HL-60/S4 treated with phorbol 12-myristate 13-acetate at 8.2 ng/mL for 4 days and 3 days (cell line): ENCODE measurements around the gene ADSL.
"Not testable (repeated sequence)": the region's sequence is repeated elsewhere in the genome, so short reads cannot be mapped to it uniquely, and the experiment has no call there.

Source experiments
- in situ Hi-C: fragments of 300-500 bp; cut with MboI; formaldehyde crosslinking; loops from 2 replicates; pipeline ENCODE4 v1.15.0; 2022; ENCODE audit warnings: low sequenced_read_pairs

The ADSL gene

DNA sequence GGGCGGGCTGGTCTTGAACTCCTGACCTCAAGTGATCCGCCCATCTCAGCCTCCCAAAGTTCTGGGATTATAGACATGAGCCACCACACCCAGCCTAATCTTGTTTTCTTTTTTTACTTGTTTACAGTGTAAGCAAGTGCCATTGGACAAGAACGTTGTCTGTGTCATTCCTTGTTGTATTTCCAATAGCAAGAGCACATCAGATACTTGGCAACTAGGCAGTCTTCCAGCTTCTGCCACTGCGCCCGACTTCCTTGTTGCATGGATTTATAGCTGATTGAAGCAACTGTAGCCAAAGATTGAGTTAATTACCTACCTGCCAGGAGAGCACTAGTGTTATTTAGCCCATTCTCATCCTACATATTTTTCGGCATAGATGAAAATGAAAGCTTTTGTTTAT is 21.0 kb downstream of the ADSL start:
- in situ Hi-C loops, result no loop called here

DNA sequence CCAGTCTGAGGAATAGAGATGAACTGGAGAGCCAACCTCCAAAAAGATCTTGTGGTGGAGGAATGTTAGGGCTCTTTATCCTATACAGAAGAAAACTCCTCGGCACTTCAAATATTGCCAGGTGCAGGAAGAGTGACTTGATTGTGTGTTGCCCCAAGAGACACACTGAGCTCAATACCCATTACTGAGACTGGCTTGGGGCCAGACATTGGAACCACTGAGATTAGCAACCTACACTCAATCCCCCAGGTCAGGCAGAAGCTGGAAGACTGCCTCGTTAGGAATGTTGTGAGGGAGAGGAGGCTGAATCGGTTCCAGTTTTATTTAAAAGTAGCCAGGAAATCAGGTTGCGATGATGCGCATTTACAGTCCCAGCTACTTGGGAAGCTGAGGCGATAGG is 21.7 kb downstream of the ADSL start:
- in situ Hi-C loops, result no loop called here

DNA sequence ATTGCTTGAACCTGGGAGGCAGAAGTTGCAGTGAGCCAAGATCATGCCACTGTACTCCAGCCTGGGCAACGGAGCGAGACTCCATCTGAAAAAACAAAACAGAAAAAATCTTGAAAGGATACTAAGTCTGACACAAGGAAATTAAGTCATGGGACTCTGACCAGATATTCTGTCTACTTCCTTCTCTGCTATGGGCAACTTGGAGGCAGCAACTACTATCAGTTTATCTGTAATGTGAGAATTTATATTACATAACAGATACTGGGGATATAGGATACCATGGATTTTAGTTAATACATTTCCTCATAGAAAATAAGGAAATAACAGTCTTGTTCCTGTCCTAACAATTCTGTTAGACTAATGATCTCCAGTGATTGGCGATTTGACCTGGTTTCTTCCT is 22.5 kb downstream of the ADSL start:
- in situ Hi-C loops, result no loop called here

DNA sequence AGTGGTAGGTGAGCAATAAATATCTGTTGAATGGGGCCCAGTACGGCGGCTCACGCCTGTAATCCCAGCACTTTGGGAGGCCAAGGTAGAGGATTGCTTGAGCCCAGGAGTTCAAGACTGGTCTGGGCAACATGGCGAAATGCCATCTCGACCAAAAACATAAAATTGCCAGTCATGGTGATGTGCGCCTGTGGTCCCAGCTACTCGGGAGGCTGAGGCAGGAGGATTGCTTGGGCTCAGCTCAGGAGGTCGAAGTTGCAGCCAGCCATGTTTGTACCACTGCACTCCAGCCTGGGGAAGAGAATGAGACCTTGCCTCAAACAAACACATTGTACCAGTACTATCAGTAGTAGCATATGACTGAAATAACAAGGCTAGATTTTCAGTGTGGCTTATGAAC is 28.3 kb downstream of the ADSL start:
- in situ Hi-C loops, result no loop called here

DNA sequence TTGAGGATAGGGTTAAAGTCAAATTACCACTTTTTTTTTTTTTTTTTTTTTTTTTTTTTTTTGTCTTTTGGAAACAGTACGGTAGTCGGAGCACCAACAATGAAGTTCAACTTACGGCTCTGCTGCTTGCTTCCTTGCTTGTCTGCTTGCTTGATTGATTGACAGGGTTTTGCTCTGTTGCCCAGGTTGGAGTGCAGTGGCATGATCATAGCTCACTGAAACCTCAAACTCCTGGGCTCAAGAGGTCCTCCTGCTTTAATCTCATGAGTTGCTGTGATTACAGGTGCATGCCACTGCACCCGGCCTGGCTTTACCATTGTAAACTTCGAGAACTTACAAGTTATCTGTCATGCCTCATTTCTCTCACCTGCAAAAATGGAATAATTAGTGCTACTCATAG is 29.8 kb downstream of the ADSL start:
- in situ Hi-C loops, result no loop called here

DNA sequence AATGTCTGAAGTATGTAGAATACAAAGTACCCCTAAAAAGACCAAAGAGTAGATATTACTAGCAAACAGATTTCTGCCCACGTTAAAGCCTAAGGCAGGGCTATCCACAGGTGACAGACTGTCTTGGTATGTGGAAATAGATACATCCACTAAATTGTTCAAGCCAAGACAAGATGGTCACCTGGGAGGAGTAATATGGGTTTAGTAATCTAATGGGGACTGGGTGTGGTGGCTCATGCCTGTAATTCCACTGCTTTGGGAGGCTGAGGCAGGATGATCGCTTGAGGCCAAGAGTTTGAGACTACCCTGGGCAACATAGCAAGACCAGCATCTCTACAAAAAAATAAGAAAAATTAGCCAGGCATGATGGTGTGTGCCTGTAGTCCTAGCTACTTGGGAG is 31.6 kb downstream of the ADSL start:
- in situ Hi-C loops, result no loop called here

DNA sequence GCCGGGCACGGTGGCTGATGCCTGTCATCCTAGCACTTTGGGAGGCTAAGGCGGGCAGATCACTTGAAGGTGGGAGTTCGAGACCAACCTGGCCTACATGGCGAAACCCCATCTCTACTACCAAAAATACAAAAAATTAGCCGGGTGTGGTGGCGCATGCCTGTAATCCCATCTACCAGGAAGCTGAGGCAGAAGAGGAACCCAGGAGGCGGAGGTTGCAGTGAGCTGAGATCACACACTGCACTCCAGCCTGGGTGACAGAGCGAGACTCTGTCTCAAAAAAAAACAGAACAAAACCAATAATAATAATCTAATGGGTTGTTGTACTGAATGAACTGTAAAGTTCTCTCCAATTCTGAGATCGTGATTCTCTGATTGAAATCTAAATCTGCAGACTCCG is 32.1 kb downstream of the ADSL start:
- in situ Hi-C loops, result not testable (repeated sequence)

DNA sequence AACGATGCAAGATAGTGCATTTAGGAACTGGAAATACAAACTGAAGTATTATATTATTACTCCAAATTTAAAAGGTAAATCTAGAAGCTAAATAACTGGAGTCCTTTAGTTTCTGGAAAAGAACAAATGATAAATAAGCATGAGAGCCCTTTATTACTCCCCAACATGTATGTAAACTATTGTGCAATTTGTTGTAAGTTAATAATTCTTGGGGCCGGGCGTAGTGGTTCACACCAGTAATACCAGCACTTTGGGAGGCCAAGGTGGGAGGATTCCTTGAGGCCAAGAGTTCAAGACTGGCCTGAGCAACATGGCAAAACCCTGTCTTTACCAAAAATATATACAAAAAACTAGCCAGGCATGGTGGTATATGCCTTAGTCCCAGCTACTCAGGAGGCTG is 35.2 kb downstream of the ADSL start:
- in situ Hi-C loops, result no loop called here

DNA sequence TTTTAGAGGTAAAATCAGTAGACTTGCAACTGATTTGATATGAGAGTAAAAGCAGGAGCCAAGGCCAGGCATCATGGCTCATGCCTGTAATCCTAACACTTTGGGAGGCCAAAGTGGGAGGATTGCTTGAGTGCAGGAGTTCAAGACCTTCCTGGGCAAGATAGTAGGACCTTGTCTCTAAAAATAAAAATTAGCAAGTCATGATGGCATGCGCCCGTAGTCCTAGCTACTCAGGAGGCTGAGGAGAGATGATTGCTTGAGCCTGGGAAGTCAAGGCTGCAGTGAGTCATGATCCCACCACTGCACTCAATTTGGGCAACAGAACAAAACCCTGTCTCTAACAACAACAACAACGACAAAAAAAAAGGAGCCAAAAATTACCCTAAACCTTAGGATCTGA is 37.6 kb downstream of the ADSL start:
- in situ Hi-C loops, result no loop called here

DNA sequence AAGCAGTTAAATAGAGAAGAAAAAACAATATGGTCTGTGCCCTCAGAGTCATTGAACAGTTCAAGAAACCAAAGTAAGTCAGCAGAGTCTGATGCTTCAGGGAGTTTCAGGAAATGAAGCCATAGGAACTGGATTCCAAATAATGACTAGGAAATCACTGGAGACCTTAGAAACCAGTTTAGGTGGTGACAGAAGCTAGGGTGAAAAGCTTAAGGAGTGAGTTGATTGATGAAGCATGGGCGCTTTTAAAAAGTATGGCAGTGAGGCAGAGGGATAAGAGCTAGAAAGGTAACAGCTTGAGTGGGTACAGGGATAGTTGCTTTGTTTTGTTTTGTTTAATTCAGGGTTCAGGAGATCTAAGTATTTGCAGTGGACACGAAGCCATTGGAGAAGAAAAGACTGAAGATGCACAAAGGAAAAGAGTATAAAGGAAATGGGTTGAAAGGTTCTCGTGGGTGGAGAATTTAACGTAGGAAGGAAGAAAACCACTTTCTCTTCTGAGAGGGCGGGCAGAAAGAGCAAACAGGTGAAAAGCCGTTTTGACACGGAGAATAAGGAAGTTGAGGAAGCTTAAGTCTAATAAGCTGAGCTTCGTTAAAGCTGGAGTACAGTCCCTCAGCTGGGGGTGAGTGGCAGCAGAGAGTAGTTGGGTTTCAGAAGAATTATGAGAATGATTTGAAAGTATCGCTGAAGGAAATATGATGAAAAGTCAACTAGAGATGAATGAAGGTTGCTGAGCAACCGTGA is 38.9 kb downstream of the ADSL start:
- in situ Hi-C loops, result no loop called here

DNA sequence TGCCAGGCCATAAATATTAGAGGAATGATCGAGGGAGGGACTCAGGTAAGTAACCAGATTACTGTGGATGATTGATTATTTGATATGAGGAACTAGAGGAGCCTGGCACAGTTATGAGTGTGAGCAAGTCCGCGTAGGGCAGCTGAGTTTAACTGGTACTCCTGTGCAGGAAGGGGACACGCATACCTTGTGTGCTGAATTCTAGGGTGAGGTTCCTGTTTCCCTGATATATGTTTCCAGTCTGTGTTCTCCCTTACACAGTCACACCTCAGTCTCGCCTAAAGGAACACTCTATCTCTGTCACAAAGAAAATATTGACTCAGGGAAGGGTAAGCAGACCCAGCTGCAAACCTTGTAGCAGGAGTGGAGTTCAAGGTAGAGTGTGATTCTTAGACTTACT is 41.4 kb downstream of the ADSL start:
- in situ Hi-C loops, result no loop called here

DNA sequence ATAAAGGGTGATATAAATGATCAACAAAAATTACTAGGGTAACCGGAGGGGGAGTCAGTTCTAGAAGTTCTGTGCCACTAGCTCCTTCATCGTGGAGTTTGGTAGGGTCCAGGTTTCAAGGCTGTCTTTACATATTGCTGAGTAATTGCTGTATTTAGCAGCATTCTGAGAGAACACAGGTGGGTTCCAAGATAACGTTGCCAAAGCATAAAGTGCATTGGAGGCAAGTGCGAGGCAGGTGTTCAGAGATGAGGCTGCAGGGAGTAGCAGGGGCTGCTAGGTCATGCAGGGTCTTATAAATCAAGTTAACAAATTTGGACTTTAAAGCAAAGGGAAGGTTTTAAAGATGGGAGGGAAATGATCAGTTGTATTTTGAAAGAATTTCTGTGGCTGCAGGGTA is 41.9 kb downstream of the ADSL start:
- in situ Hi-C loops, result no loop called here

DNA sequence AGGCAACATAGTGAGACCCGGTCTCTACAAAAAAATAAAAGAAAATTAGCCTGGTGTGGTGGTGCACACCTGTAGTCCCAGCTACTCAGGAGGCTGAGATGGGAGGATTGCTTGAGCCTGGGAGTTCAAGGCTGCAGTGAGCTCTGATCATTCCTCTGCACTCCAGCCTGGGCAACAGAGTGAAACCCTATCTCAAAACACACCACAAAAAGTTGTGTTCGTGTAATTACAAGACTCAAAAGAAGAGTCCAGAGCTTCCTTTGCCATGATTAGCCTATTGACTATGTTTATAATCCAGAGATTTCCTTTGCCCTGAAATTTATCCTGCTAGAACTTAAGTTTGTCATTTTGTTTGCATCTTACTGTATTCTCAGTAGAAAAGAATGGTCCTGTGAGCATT is 45.1 kb downstream of the ADSL start:
- in situ Hi-C loops, result no loop called here

DNA sequence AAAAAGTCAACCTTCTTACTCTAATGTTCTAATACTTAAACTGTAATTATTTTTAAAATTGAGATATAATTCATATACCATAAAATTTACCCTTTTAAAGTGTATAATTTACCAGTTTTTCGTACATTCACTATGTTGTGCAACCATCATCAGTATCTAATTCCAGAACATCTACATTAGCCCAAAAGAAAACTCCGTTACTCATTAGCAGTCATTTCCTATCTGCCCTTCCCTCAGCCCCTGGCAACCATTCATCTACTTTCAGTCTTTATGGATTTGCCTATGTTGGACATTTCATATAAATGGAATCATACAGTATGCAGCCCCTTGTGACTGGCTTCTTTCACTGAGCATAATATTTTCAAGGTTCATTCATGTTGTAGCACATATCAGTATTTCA is 46.3 kb downstream of the ADSL start:
- in situ Hi-C loops, result no loop called here

DNA sequence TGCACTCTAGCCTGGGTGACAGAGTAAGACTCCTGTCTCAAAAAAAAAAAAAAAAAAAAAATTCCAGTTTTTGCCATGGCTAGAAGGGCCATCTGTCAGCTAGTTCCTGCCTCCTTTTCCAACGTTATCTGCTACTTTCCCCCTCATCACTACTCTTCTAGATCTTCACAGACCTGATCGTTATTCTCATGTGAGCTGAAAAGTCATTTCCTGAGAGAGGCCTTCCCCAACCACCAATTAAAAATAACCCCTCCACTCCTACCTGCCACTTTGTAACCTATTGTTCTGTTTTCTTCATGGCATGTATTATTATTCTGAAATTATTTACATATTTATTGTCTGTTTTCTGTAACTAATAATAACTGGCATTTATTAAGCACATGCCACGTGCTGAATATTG is 48.3 kb downstream of the ADSL start:
- in situ Hi-C loops, result no loop called here

DNA sequence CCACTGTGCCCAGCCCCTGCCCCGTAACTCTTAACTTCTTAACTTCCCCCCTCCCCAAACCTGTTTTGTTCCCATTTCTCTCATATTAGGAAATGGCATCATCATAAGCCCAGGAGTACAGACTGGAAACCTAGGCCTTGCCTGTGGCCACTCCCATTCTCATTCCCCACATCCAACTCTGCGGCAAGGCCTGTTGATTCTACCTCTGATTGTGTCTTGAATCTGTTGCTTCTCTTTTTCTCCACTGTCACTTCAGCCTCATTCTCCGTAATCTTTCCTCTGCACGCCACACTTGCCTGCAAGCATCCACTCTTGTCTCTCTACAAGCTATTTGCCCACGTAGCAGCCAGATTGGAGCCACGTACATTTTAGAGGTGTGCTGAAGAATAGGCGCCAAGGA is 49.3 kb downstream of the ADSL start:
- in situ Hi-C loops, result no loop called here

DNA sequence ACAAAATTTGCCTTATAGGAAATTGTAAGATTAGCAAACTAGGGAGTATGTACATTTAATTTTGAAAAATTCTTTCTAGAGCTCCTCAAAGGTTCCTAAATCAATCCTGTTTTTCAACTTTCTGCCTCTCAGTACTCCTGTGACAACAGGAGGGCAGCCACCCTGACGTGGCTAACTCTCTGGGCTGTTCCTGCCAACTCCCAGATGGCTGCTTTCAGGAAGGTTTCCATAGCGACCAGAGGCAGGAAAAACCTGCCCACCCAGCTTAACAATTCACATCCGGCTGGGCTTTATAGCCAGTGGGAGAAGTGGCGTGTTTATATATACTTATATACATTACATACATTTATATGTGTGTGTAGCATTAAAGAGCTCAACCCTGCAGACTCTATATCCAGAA is 50.6 kb downstream of the ADSL start:
- in situ Hi-C loops, result no loop called here

DNA sequence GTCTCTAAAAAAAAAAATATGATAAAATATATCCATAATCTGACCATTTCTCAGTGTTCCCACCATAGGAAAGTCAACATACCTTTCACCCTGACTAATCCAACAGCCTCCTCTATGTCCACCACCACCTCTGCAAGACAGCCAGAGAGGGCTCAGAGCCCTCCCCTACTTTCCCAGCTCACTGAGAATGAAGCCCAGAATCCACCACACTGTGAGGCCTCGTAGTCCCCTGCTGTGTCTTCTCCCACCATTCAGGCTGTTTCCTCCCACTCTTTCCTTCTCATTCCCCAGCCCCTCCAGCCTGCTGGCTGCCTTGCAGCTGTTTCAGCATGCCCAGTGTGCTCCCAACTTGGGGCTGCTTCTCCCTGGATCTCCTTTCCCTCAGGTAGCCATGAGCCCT is 51.1 kb downstream of the ADSL start:
- in situ Hi-C loops, result no loop called here

DNA sequence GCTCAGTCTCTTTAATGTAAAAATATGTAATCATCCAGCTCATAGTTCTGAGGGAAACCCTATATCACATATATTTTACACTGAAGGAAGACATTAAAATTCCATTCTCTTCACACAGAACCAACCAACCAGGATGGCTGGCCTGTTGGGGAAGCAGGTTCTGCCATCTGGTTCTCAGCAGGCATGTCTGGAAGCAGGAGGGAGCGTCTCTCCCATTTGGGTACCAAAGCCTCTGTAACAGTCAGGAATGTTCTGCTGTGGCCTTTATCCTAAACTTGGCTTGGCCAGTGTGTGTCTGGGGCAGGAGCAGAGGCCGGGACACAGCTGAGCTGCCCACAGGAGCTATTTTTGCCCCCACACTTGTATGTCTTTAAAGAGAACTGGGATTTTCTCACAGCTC is 53.3 kb downstream of the ADSL start:
- in situ Hi-C loops, result no loop called here

DNA sequence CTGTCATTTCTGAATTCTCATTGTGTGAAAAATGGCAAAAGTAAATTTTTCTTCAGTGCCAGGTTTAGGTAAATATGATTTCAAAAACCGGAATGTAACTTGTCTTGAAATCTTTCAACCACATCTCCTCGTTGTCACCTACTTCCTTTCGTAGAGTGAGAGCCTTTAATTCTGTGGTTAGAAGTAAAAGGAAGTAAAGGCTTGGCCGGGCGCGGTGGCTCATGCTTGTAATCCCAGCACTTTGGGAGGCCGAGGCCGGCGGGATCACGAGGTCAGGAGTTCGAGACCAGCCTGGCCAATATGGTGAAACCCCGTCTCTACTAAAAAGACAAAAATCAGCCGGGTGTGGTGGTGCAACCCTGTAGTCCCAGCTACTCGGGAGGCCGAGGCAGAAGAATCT is 53.9 kb downstream of the ADSL start:
- in situ Hi-C loops, result no loop called here

DNA sequence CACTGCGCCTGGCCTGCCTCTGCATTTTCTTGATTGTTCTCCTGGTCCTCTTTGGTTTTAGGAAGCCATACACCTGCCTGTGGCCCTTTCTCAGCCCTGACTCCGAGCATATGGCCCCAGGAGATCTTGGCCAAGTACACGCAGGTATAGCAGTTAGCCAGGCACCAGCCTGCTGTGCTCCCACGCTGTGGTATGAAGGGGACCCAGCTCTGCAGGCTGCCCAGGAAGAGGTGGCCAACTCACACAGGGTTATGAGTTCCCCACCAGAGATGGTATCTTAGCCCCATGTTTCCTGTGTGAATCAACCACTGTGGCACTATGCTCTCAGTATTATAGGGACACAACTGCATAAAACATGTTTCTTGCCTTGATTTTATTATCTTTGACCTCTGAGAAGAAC is 55.2 kb downstream of the ADSL start:
- in situ Hi-C loops, result no loop called here

DNA sequence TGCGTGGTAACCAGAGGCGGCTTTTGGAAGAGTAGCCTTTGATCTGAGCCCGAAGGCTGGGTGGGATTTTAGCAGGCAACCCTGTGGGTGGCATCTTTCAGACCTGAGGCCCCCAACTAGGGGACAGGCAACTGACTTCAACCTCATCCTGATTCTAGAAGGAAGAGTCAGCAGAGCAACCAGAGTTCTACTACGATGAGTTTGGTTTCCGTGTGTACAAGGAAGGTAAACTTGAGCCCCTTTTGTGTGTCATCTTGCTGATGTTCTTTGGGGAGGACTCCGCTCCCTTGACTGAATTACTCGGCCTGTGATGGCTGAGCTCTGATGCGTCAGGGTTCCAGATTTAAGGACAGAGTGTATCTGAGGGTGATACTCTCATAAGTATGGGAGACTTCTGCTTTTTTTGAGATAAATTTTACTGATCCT is 55.7 kb downstream of the ADSL start:
- in situ Hi-C loops, result no loop called here

DNA sequence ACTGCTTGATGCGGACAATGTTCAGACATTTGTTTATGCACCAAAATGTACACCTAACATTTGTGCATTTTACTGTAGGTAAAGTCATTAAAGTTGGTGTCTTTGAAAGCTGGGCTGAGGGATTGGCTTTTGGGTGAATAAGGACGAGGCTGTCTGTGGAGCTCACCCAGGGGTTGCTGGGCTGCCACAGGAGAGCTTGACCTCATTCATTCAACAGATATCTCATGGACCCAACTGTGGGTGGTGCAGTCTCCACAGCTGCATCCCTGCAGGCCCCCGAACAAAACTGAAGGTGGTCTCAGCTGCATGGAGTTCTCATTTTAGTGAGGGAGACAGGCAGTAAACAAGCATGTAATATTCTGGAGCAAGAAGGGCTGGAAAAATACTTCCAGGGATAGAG is 56.8 kb downstream of the ADSL start:
- in situ Hi-C loops, result no loop called here
